Common myeloid progenitor, CD34-positive (primary cell): ENCODE results near the gene PNP.

Experiments
- CTCF ChIA-PET: fragments of 350-600 bp; sonication (Branson Sonifier 250); formaldehyde crosslinking; loops from one replicate; lab custom pipeline; 2021; ENCODE audit warnings: antibody characterized with exemption; lab: Charles Lee
- POLR2A ChIA-PET: fragments of 350-600 bp; sonication (Branson Sonifier 250); formaldehyde crosslinking; loops from one replicate; lab custom pipeline; 2021; ENCODE audit warnings: antibody characterized with exemption; lab: Charles Lee
- DNase-seq, 3 donors: peaks; one replicate each; pipeline versions ENCODE4 v3.0.0 to v3.0.0-alpha.2; 2013
- H3K27ac ChIP-seq, 2 experiments: 1 replicate in 1 of 2; 2 replicates in 1 of 2; pipeline ENCODE4 v1.7.0; 2013; ENCODE audit warnings: inconsistent platforms in 2 of 2, low read length in 2 of 2, mild to moderate bottlenecking in 2 of 2, low read depth in 1 of 2, moderate library complexity in 1 of 2; ENCODE audit not compliant: severe bottlenecking in 2 of 2, insufficient read depth in 1 of 2, poor library complexity in 1 of 2
- H3K27me3 ChIP-seq, 5 experiments: replicated peaks in 2 of 5; 1 replicate in 3 of 5; 2 replicates in 2 of 5; pipeline versions ENCODE4 v1.6.1 to v1.7.0; 2013; ENCODE audit warnings: low read length in 4 of 5, mild to moderate bottlenecking in 2 of 5, moderate library complexity in 2 of 5, inconsistent platforms in 1 of 5; ENCODE audit not compliant: insufficient read depth in 5 of 5, control insufficient read depth in 4 of 5
- H3K36me3 ChIP-seq, 4 experiments: 1 replicate in 2 of 4; 2 replicates in 2 of 4; pipeline versions ENCODE4 v1.6.1 to v1.7.0; 2013; ENCODE audit warnings: low read length in 3 of 4, control low read depth in 1 of 4, mild to moderate bottlenecking in 1 of 4; ENCODE audit not compliant: control insufficient read depth in 4 of 4, insufficient read depth in 4 of 4
- H3K4me1 ChIP-seq, 4 experiments: 1 replicate in 3 of 4; 2 replicates in 1 of 4; pipeline versions ENCODE4 v1.6.1 to v1.7.1; 2013; ENCODE audit warnings: low read length in 3 of 4, mild to moderate bottlenecking in 3 of 4, control low read depth in 1 of 4, inconsistent platforms in 1 of 4, moderate library complexity in 1 of 4; ENCODE audit not compliant: control insufficient read depth in 4 of 4, insufficient read depth in 4 of 4; ENCODE audit errors: control extremely low read depth in 1 of 4
- H3K4me3 ChIP-seq, 7 experiments: 1 replicate in 4 of 7; 2 replicates in 3 of 7; pipeline versions ENCODE4 v1.5.1 to v1.7.0; 2013; ENCODE audit warnings: mild to moderate bottlenecking in 7 of 7, low read length in 6 of 7, moderate library complexity in 6 of 7, inconsistent platforms in 2 of 7, low read depth in 2 of 7, control low read depth in 1 of 7; ENCODE audit not compliant: insufficient read depth in 4 of 7, control insufficient read depth in 1 of 7; ENCODE audit errors: extremely low read depth in 1 of 7
- H3K9me3 ChIP-seq, 5 experiments: 1 replicate in 4 of 5; 2 replicates in 1 of 5; pipeline versions ENCODE4 v1.6.1 to v1.7.1; 2013; ENCODE audit warnings: low read length in 4 of 5, mild to moderate bottlenecking in 2 of 5, inconsistent platforms in 1 of 5, low read depth in 1 of 5, moderate library complexity in 1 of 5; ENCODE audit not compliant: control insufficient read depth in 4 of 5, insufficient read depth in 2 of 5; ENCODE audit errors: control extremely low read depth in 1 of 5
- WGBS: methylation state at CpG from one replicate; pipeline ENCODE4 v1.1.5; 2013; ENCODE audit not compliant: insufficient coverage; 5-methylcytosine and 5-hydroxymethylcytosine counted together

PNP gene

DNA sequence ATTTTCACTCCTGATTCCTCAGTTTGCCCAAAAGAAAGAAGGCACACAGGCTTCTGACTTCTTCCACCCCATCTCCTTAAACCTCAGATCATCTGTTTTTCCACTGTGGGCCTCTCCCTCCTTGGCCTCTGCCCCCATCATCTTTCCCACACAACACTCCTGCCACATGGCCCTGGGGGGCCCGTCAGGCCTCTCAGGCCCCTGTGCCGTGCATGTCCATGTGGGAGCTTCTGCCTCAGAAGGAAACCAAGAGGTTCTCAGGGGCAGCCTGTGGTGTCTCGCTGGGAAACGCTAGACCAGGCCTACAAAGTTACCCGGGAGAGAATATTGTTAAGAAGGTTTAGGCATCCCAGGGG is 41.2 kb upstream of the PNP start:
- no peaks in the 10 kb centered on the region for H3K9me3 ChIP-seq
- POLR2A ChIA-PET = interaction anchor here (1.2 to 2.1 kb wide), 2 partner anchors 27 to 85 kb away, joined by 4 to 6 read pairs; partner anchors contain the start of genes APEX1 and PARP2
- H3K36me3 ChIP-seq = no peaks in the 10 kb centered on the region
- peak overlapping the region; percentile 21 to 74 for H3K27ac ChIP-seq
- H3K4me1 ChIP-seq = peaks cover 13 to 50% (median 38%) of the 10 kb centered on the region in 4 experiments
- CTCF ChIA-PET = interaction anchor here (1.2 to 4.6 kb wide), 5 partner anchors 10 to 182 kb away, joined by 3 to 27 read pairs (median 4); partner anchors contain the start of genes PNP and TEP1
- DNase-seq = no peak
- H3K27me3 ChIP-seq = no peaks in the 10 kb centered on the region
- peak overlapping the region in 4 of 7 experiments; percentile 33 to 62 (median 54) for H3K4me3 ChIP-seq
- WGBS = 34% methylated on average over 5 of the region's 5 CpGs

DNA sequence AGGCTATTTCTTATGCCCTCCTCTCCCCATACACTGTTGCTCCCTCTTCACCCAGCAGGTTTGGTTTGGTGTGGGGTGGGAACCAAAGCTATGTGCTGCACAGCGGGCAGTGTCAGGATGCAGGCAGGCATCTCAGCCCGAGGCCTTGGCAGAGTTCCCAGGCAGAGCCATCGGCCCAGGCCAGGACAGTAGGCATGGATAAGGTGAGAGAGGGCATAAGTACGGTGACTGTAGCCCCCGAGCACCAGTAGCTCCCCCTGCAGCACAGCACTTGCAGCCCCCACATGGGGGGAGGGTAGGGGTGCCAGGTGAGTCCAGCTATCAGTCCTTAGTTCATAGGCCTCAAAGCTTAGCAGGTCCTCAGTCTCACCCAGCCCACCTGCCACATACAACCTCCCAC is 40.4 kb upstream of the PNP start:
- no peaks in the 10 kb centered on the region for H3K36me3 ChIP-seq
- H3K27ac ChIP-seq = peak overlapping the region in 1 of 2 experiments; percentile 74
- 0% methylated on average over 1 of the region's 5 CpGs for WGBS
- H3K4me1 ChIP-seq = peaks cover 13 to 50% (median 38%) of the 10 kb centered on the region in 4 experiments
- H3K9me3 ChIP-seq = no peaks in the 10 kb centered on the region
- no peak for DNase-seq
- peak overlapping the region in 2 of 7 experiments; percentile 5 to 62 for H3K4me3 ChIP-seq
- ChIA-PET POLR2A (interaction anchor here (1.2 to 2.1 kb wide), 2 partner anchors 27 to 85 kb away, joined by 4 to 6 read pairs; partner anchors contain the start of genes APEX1 and PARP2), CTCF (interaction anchor here (1.4 to 4.6 kb wide), 4 partner anchors 11 to 182 kb away, joined by 3 to 27 read pairs (median 4); partner anchors contain the start of genes PNP and TEP1)
- H3K27me3 ChIP-seq = no peaks in the 10 kb centered on the region

DNA sequence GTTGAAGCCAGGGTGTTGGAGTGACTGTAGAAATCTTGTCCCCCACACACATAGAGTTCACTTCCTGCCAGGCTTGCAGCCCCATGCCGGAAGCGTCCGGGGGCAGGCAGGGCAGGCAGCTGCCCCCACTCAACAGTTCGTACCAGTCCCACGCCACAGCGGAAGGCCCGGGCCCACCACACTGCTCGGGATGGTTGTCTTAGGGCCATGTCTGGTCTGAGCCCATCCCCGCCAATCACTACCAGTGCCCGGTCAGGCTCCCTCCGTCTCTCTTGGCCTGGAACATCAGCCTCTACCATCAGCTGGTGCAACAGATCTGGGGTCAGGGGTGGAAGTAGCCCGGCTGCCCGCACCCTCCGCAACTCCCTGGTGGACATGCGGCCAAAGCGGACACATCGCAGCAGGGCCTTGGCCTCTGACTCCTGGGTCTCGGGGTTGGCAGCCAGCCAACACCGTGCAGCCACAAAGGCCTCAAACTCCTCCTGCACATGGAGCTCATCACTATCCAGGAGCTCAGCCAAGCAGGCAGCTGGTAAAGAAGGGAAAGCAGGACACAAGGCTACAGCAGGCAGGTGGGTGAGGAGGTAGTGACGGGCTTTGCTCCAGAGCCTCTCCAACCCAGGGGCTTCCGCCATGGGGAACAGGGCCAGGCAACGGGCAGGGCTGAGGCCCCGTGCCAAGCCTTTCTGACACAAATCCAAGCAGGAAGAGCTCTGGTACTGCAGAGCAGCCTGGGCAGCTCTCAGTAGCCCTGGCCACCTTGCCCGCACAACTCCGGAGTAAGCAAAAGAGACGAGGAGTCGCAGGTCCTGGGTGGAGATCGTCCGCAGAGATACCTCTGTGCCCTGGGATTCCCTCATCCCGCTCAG is 39.2 kb upstream of the PNP start:
- Histone ChIP-seq H3K4me1 (peaks cover 13 to 44% (median 38%) of the 10 kb centered on the region in 4 experiments), H3K4me3 (peak overlapping the region in 2 of 7 experiments; percentile 8 to 62), H3K9me3 (no peaks in the 10 kb centered on the region), H3K27ac (peak overlapping the region in 1 of 2 experiments; percentile 31), H3K27me3 (no peaks in the 10 kb centered on the region), H3K36me3 (no peaks in the 10 kb centered on the region)
- POLR2A ChIA-PET = no interaction called here
- CTCF ChIA-PET = interaction anchor here (0.9 to 4.6 kb wide), 2 partner anchors 15 to 32 kb away, joined by 3 to 27 read pairs; partner anchors contain the start of genes PIP4P1 and TEP1
- 81% methylated on average over 13 of the region's 30 CpGs for WGBS
- peak in 2 of 3 donors; percentile 14 to 45 for DNase-seq

- POLR2A ChIA-PET = no interaction called here
- WGBS = 96% methylated on average over 34 of the region's 44 CpGs
- DNase-seq = no peak
- H3K27ac ChIP-seq = no peak overlapping the region
- H3K27me3 ChIP-seq = no peaks in the 10 kb centered on the region
- H3K4me1 ChIP-seq = peaks cover 0 to 21% (median 13%) of the 10 kb centered on the region in 4 experiments
- H3K4me3 ChIP-seq = no peak overlapping the region
- H3K9me3 ChIP-seq = peaks cover 0 to 2% (median 0%) of the 10 kb centered on the region in 5 experiments
- CTCF ChIA-PET = interaction anchor here (0.7 to 1.7 kb wide), 4 partner anchors 10 to 19 kb away, joined by 3 to 5 read pairs (median 4); no protein-coding TSS in a partner anchor
- no peaks in the 10 kb centered on the region for H3K36me3 ChIP-seq
Measured at GRCh38 chr14:20434701-20435581, 34.3 kb upstream of the PNP start.

GRCh38 chr14:20435582-20436362 is 33.4 kb upstream of the PNP start, which contains the start of gene KLHL33:
TSS of gene KLHL33 (minus strand) at chr14:20436166. CDS start at chr14:20435811, 355 bp downstream.
- WGBS = 98% methylated on average over 11 of the region's 17 CpGs
- H3K27ac ChIP-seq = no peak within 1 kb of the TSS
- H3K4me3 ChIP-seq = no peak within 1 kb of the TSS
- CTCF ChIA-PET = interaction anchor here (0.9 to 1.4 kb wide), 2 partner anchors 13 to 20 kb away, joined by 3 to 4 read pairs; no protein-coding TSS in a partner anchor
- DNase-seq = no peak
- H3K36me3 ChIP-seq = no peaks in the 10 kb centered on the region
- no peaks in the 10 kb centered on the region for H3K27me3 ChIP-seq
- POLR2A ChIA-PET = no interaction called here
- peaks cover 5 to 20% (median 13%) of the 10 kb centered on the region in 4 experiments for H3K4me1 ChIP-seq
- H3K9me3 ChIP-seq = peaks cover 0 to 2% (median 0%) of the 10 kb centered on the region in 5 experiments

DNA sequence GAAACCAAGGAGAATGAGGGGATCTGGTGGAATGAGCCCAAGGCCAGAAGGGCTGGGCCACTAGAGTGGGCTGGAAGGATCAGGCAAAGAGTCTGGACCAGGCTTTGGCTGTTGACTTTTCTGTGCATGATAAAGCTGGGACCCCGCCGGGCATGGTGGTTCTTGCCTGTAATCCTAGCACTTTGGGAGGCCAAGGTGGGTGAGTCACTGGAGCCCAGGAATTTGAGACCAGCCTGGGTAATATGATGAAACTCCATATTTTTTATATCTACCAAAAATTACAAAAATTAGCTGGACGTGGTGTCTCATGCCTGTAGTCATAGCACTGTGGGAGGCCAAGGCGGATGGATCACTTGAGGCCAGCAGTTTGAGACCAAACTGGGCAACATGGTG is 32.8 kb upstream of the PNP start:
- POLR2A ChIA-PET = no interaction called here
- CTCF ChIA-PET = interaction anchor here (0.9 to 1.4 kb wide), 2 partner anchors 14 to 21 kb away, joined by 3 to 4 read pairs; no protein-coding TSS in a partner anchor
- 97% methylated on average over 3 of the region's 4 CpGs for WGBS
- no peak overlapping the region for H3K4me3 ChIP-seq
- no peaks in the 10 kb centered on the region for H3K36me3 ChIP-seq
- H3K4me1 ChIP-seq = peaks cover 10 to 25% (median 18%) of the 10 kb centered on the region in 4 experiments
- no peaks in the 10 kb centered on the region for H3K27me3 ChIP-seq
- peaks cover 0 to 2% (median 0%) of the 10 kb centered on the region in 5 experiments for H3K9me3 ChIP-seq
- DNase-seq = no peak
- no peak overlapping the region for H3K27ac ChIP-seq
